ENCODE measurements around the gene CCDC54.
"Not testable (repeated sequence)": the region's sequence is repeated elsewhere in the genome, so short reads cannot be mapped to it uniquely, and the experiment has no call there.

CCDC54 gene

DNA sequence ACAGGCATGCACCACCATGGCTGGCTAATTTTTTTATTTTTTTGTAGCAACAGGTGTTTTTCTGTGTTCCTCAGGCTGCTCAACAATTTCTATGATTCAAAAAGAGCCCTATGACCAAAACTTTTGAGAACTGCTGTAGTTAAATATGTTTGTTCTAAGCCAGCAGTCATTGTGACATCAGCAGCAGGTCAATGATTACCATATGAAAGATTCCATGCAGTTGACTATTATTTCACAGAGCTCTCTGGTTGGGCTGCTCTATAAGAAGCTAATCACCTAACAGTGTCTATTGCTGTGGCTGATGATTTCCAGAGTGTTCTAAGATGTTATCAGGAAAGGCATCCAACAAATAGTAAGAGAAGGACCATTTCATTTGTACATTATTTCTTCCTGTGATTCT lies at the start of gene CCDC54:
TSS of gene CCDC54 (plus strand) at position 289 of the 400 bp plus-strand sequence. CDS start 149 bp downstream, outside the sequence.
- DNase-seq = no peak

GRCh38 chr3:107328069-107328468 lies 49.2 kb upstream of the CCDC54 start:
- DNase-seq = no peak

DNA sequence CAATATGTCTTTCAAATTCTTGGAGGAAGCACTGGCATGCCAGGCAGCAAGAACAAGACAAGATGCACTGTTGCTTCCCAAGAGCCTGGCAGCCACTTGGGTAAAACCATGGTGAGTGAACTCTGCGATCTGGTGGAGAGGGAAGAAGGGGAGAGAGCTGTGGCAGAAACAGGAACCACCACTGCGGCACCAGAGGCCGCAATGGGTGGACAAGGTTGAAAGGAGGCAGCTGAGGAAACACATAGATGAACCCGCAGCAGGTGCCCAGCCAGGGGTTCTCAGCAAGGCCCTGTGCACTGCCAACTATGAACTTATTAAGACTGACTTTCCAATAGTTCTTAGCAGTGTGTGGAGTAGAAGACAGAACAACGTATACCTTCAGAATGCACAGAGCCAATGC lies 48.2 kb upstream of the CCDC54 start:
- no peak for DNase-seq

DNA sequence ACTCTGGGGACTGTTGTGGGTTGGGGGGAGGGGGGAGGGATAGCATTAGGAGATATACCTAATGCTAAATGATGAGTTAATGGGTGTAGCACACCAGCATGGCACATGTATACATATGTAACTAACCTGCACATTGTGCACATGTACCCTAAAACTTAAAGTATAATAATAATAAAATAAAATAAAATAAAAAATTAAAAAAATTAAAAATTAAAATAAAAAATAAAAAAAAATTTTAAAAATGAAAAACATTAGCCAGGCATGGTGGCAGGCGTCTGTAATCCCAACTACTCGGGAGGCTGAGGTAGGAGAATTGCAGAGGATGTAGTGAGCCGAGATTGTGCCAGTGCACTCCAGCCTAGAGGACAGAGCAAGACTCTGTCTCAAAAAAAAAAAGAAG lies 37.5 kb upstream of the CCDC54 start:
- DNase-seq = not testable (repeated sequence)

DNA sequence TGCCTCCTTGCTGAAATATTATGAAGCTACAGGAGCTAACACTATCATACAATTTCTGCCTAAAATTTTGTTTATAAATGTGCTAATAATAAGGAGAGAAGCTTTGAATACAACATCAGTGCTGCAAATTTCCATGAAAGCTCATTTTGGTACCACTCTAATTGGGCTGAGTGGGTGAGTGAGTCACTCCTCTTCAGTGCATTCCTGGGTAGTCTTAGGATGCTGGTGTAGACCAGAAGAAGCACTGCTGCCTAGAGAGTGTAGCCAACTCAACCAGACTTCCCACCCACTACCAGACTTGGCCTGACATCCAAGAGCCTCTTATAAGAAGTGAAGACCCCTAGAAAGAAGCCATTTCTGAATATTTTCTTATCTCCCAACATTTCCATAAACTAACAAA lies 32.5 kb upstream of the CCDC54 start:
- DNase-seq = no peak

GRCh38 chr3:107345822-107346405 lies 31.3 kb upstream of the CCDC54 start:
- no peak for DNase-seq

- no peak for DNase-seq
Measured at GRCh38 chr3:107346564-107346963, 30.7 kb upstream of the CCDC54 start.

DNA sequence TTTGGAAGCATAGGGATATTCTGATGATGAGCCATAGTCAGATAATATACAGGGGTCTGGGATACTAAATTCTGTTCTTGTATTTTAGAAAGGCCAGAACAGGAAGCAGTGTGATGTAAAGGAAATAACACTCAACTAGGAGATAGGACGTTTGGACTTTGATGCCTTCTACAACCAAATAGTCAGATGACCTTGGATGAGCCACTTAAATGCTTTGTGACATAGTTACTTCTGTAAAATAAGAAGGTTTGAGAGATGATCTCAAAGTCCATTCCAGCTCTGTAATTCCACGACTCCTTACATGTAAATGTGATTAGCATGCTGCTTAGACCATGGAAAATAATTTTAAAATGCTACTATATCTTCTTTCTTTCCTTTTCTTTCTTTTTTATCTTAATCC lies 29.5 kb upstream of the CCDC54 start:
- no peak for DNase-seq

- no peak for DNase-seq
Measured at GRCh38 chr3:107356706-107357105, 20.5 kb upstream of the CCDC54 start.

DNA sequence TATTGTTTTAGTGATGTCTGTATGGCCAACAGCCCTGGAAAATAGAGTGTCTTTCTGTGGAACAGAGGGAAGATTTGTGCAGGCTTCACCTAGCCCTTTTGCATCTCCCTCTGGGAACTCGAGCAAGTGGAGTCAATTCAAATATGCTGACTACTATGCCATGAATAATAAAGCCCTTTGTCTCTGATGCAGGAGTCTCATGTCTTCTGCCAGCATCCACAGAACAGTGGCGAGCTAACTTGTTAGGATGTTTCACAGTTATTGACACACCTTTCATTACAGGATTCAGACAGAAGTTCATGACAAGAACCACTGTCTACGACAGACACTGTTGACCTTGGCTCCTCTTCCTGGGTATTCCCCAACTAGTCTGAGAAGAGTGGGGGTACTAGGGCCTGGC lies 15.6 kb upstream of the CCDC54 start:
- DNase-seq = no peak

DNA sequence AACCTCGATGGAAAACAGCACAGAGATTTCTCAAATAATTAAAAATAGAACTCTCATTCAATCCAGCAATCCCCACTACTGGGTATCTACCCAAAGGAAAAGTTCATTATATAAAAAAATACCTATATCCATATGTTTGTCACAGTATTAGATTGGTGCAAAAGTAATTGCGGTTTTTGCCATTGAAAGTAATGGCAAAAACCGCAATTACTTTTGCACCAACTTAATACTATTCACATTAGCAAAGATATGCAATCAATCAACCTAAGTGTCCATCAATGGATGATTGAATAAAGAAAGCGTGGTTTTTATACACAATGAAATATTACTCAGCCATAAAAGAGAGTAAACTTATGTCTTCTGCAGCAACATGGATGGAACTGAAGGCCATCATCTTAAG lies 12.2 kb upstream of the CCDC54 start:
- DNase-seq = no peak

GRCh38 chr3:107366766-107367165 lies 10.5 kb upstream of the CCDC54 start:
- no peak for DNase-seq

DNA sequence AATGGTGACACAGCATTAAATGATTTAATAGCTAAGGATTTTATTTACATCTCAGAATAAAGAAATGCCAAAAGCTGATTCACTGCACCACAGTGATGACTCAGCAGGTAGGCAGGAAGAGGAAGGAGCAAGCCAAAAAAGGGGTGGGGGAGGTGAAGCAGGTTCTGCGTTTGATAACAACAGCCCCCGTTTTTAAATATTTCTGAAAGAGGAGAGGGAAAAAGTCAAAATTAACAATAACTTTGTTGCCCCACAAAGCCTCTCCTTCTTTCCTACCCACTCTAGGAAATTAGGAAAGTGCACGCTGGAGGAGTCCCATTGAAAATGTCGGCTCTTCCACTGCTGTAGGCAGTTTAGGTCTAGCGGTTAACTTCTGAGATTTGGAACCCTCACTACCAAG lies 9.9 kb upstream of the CCDC54 start:
- DNase-seq = no peak

DNA sequence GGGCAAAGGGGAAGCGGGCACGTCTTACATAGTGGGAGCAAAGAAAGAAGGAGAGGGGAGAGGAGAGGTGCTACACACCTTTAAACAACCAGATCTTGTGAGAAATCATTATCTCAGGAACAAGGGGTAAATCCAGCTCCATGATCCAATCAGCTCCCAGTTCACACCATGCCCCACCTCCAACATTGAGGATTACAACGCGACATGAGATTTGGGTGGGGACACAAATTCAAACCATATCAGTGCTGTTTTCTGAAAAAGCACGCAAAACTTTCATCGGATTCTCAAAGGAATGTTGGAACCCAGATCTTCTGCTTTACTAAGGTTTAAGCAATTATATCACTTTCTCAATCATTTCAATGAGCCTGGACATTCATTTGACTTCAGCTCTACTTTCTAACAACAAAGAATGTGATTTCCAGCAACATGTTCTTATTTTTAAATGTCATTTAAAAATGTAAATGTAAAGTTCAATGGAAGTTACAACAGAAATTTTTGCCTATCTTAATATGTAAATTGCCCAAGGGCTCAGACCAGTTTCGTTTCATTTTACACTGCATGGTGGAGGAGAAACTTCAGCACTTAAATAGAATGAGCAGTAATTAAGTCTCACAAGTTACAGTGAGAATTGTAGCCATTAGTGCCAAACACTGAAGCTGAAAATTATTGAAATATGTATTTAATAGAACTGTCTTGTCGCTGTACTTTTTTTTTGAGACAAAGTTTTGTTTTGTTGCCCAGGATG lies 8.4 kb upstream of the CCDC54 start:
- DNase-seq = no peak

- no peak for DNase-seq
Measured at GRCh38 chr3:107369791-107370190, 7.4 kb upstream of the CCDC54 start.

- no peak for DNase-seq
Measured at GRCh38 chr3:107370907-107371306, 6.3 kb upstream of the CCDC54 start.

DNA sequence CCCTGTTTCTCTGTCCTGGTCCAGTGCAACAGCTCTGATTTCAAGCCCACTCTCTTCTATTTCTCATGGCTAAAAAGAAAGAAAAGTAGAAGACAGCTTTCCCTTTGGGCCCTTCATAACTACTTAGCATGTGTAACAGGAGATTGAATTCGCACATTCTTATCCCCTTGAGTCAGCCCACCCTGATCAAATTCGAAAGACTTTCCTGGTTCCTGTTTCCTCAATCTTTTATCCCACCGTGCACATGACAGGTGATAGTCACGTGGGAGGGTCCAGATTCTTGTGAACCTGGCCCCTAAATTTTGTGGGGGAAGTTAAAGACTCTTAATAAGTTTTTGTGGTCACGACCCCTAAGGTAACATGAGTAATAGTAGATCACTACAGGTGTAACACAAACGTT lies 4.7 kb upstream of the CCDC54 start:
- DNase-seq = no peak

DNA sequence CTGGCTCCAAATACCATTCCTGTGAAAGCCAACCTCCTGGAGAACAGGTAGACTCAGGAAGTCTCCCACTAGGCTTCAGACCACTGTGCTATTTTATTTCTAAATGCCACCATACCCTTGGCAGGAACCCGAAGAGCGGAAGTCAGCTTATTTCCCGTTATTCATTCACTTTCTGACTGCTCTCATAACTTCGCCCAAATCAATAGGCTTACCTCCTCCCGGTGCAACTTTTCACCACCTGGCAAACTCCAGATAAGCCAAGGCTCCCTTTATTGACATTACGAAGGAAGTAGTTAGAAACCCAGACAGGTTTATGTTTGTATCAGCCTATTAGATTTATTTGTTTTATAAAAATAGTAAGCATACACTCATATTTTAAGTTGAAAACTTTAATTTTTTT lies 3.3 kb upstream of the CCDC54 start:
- no peak for DNase-seq

DNA sequence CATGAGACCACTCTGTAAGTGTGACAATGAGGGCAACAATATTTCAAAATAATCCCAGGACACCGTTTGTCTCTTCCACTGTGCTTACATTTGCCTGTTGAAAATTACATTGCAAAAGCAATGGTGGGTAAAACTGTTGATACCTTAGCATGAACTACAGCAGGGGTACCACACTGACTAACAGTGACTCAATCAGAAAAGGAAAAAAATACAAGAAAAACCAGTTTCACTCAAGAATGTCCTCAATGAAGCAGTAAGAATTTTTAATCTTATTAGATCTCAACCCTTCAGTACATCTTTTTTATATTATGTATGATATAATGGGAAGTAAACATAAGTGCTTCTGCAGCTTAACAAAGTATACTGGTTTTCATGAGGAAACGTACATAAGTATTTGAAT lies 1.6 kb upstream of the CCDC54 start:
- DNase-seq = no peak

GRCh38 chr3:107382631-107383030 lies 5.4 kb downstream of the CCDC54 start:
- no peak for DNase-seq

DNA sequence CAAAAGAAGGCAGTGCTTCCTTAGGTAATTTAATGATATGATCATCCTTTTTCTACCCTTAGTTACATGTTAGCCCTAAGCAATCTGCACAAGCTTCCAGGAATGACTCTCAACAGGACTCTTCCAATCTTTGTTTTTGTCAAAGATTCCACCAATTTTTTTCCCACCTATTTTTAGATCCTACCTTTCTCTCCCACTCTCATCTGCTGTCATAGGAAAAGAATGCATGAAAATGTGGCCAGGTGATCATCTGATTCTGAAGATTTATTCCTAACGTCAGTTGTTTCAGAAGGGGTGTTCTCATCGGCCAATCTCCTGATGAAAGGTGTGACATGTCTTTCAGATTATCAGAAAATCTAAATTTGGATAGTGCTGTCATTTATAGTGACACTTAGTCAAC lies 7.2 kb downstream of the CCDC54 start:
- no peak for DNase-seq

DNA sequence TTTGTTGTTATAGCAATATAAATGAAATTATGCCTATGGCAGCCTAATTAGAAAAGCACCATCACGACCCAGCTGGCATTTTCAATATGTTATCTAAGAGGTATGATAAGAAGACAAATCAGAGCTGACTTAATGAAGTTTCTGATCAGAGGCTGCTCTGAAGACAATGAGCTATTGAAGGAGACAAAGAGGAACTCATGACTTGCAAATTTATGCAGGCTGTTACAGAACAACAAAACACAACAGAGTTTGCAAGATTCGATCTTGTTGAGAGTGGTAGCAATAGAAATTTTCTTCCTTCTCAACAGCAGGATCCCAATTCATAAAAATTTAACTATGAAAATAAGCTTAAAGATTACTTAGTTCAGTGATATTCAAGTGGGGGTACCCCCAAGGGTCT lies 7.7 kb downstream of the CCDC54 start:
- no peak for DNase-seq

- DNase-seq = no peak
Measured at GRCh38 chr3:107387555-107387954, 10.3 kb downstream of the CCDC54 start.

DNA sequence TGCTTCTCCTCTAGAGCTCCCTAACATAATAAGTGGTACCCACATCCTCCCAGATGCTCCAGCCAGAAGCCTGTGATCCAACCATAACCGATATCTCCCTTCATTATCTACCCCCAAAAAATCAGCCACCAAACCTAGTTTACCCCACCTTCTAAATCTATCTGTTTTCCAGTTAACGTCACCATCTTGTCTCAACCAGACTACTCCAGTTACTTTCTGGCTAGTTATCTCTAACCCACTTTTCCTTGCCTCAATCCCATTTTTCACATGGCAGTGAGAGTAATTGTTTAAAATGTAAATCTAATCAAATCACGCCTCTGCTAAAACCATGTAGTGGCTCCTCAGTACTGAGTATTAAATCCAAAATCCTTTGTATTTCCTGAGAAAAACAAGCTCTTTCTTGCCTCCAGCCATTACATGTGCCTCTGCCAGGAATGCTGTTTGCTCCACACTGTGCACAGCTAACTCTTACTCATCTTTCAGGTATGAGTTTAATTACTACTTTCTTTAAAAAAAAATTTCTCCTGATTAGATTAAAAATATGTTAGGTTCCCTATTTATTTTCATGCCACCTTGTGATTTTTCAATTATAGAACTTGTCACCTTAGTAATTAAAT lies 15.4 kb downstream of the CCDC54 start:
- no peak for DNase-seq

DNA sequence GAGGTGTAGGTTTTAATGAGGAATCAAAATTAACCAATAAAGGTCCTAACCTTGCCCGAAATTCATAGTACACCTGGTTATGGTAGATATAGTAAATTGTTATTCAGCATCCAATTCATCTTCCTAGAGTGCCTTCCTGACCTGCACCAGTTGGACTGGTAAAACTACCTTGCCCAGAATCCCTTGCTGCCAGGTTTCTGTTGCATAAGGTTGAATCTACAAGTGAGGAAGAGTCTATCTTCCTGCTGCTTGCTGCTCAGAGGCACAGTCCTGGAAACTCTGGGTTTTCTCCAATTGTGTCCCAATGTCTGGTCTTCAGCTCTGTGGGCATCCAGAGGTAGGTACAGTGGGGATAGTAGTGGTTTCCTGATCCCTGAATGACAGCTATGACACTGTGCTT lies 17.3 kb downstream of the CCDC54 start:
- DNase-seq = no peak
